Measurements from ENCODE around the gene TRPM2.
"Not testable (repeated sequence)": the region's sequence is repeated elsewhere in the genome, so short reads cannot be mapped to it uniquely, and the experiment has no call there.

The TRPM2 gene

GRCh38 chr21:44415073-44416025, 61.9 kb downstream of the TRPM2 start:
- no peak for DNase-seq (ENCODE audit: low read depth, low spot score)

GRCh38 chr21:44416193-44416592, 62.8 kb downstream of the TRPM2 start:
- no peak for DNase-seq (ENCODE audit: low read depth, low spot score)

GRCh38 chr21:44417621-44418107, 64.2 kb downstream of the TRPM2 start:
- not testable (repeated sequence) for DNase-seq (ENCODE audit: low read depth, low spot score)

GRCh38 chr21:44418108-44418875, 64.9 kb downstream of the TRPM2 start:
- no peak for DNase-seq (ENCODE audit: low read depth, low spot score)

- DNase-seq (ENCODE audit: low read depth, low spot score) = no peak
Observed at GRCh38 chr21:44418876-44419230, 65.4 kb downstream of the TRPM2 start.

GRCh38 chr21:44419679-44420078, 66.3 kb downstream of the TRPM2 start:
- DNase-seq (ENCODE audit: low read depth, low spot score) = no peak

GRCh38 chr21:44420416-44421205, 67.2 kb downstream of the TRPM2 start:
- no peak for DNase-seq (ENCODE audit: low read depth, low spot score)

GRCh38 chr21:44421901-44422840, 68.8 kb downstream of the TRPM2 start:
- DNase-seq (ENCODE audit: low read depth, low spot score) = no peak

GRCh38 chr21:44423312-44423821, 69.9 kb downstream of the TRPM2 start:
- DNase-seq (ENCODE audit: low read depth, low spot score) = no peak

- DNase-seq (ENCODE audit: low read depth, low spot score) = no peak
Observed at GRCh38 chr21:44423941-44424607, 70.7 kb downstream of the TRPM2 start.

- no peak for DNase-seq (ENCODE audit: low read depth, low spot score)
Observed at GRCh38 chr21:44424608-44425306, 71.3 kb downstream of the TRPM2 start.

- no peak for DNase-seq (ENCODE audit: low read depth, low spot score)
Observed at GRCh38 chr21:44425307-44425894, 72.0 kb downstream of the TRPM2 start.

GRCh38 chr21:44425895-44426662, 72.7 kb downstream of the TRPM2 start:
- DNase-seq (ENCODE audit: low read depth, low spot score) = no peak

- no peak for DNase-seq (ENCODE audit: low read depth, low spot score)
Observed at GRCh38 chr21:44426663-44427191, 73.3 kb downstream of the TRPM2 start.

- DNase-seq (ENCODE audit: low read depth, low spot score) = no peak
Observed at GRCh38 chr21:44427241-44428120, 74.1 kb downstream of the TRPM2 start.

GRCh38 chr21:44428281-44428960, 75.0 kb downstream of the TRPM2 start:
- DNase-seq (ENCODE audit: low read depth, low spot score) = no peak
